Astrocyte (in vitro differentiated cells and primary cell): ENCODE results near the gene PLAGL2. TPM values are rescaled to one million over a fixed set of nuclear protein-coding genes. Genes with fewer than 3 reads are reported as not detected.

Experiments used
- DNase-seq: peaks from one replicate; pipeline ENCODE4 v3.0.0-alpha.2; 2010; ENCODE audit warnings: low read depth
- FAIRE-seq: peaks from 2 replicates; lab custom pipeline; 2011; peaks lifted over from hg19 to GRCh38; lab: Jason Lieb, UNC
- H2AFZ ChIP-seq: 2 replicates; pipeline ENCODE4 v1.6.0; 2012; ENCODE audit warnings: low read depth, low read length, inconsistent platforms
- H3K27ac ChIP-seq: 2 replicates; pipeline ENCODE4 v1.5.1; 2011; ENCODE audit warnings: low read depth, low read length, inconsistent platforms
- H3K27me3 ChIP-seq: 2 replicates; pipeline ENCODE4 v1.6.0; 2011; ENCODE audit warnings: low read length, inconsistent platforms; ENCODE audit not compliant: insufficient read depth
- H3K36me3 ChIP-seq: 2 replicates; pipeline ENCODE4 v1.5.1; 2011; ENCODE audit warnings: low read length, inconsistent platforms; ENCODE audit not compliant: insufficient read depth
- H3K4me1 ChIP-seq: 2 replicates; pipeline ENCODE4 v1.5.1; 2011; ENCODE audit warnings: low read length, inconsistent platforms; ENCODE audit not compliant: insufficient read depth
- H3K4me2 ChIP-seq: 2 replicates; pipeline ENCODE4 v1.6.0; 2012; ENCODE audit warnings: low read length, inconsistent platforms
- H3K4me3 ChIP-seq: 2 replicates; pipeline ENCODE4 v1.5.1; 2011; ENCODE audit warnings: low read depth, mild to moderate bottlenecking, low read length, inconsistent platforms; ENCODE audit not compliant: insufficient read depth
- H3K79me2 ChIP-seq: 2 replicates; pipeline ENCODE4 v1.6.0; 2012; ENCODE audit warnings: mild to moderate bottlenecking, low read length, inconsistent platforms; ENCODE audit not compliant: insufficient read depth
- H3K9ac ChIP-seq: 2 replicates; pipeline ENCODE4 v1.6.0; 2012; ENCODE audit warnings: mild to moderate bottlenecking, low read length, inconsistent platforms
- H3K9me3 ChIP-seq: 2 replicates; pipeline ENCODE4 v1.5.1; 2012; ENCODE audit warnings: low read depth, mild to moderate bottlenecking, low read length, inconsistent platforms; ENCODE audit not compliant: insufficient read depth
- H4K20me1 ChIP-seq: 2 replicates; pipeline ENCODE4 v1.6.0; 2012; ENCODE audit warnings: low read length, inconsistent platforms; ENCODE audit not compliant: insufficient read depth
- H3K27ac Mint-ChIP-seq: one replicate; pipeline ENCODE4 v1.8.0; 2021; ENCODE audit warnings: mild to moderate bottlenecking, mixed read lengths; ENCODE audit not compliant: unreplicated experiment
- H3K27me3 Mint-ChIP-seq: one replicate; pipeline ENCODE4 v1.8.0; 2021; ENCODE audit warnings: low read depth, mixed read lengths; ENCODE audit not compliant: unreplicated experiment
- H3K36me3 Mint-ChIP-seq: one replicate; pipeline ENCODE4 v1.8.0; 2021; ENCODE audit warnings: low read depth, mixed read lengths; ENCODE audit not compliant: unreplicated experiment
- H3K4me1 Mint-ChIP-seq: one replicate; pipeline ENCODE4 v1.8.0; 2021; ENCODE audit warnings: low read depth, mixed read lengths; ENCODE audit not compliant: unreplicated experiment
- H3K4me3 Mint-ChIP-seq: one replicate; pipeline ENCODE4 v1.8.0; 2021; ENCODE audit warnings: mild to moderate bottlenecking, moderate library complexity, mixed read lengths; ENCODE audit not compliant: unreplicated experiment
- H3K9me3 Mint-ChIP-seq: one replicate; pipeline ENCODE4 v1.8.0; 2021; ENCODE audit warnings: mild to moderate bottlenecking, mixed read lengths; ENCODE audit not compliant: unreplicated experiment
- EZH2 ChIP-seq: IDR thresholded peaks from 2 replicates; pipeline ENCODE4 v1.6.1; 2012; ENCODE audit warnings: mild to moderate bottlenecking, low read length, inconsistent platforms; ENCODE audit not compliant: insufficient read depth
- total RNA-seq: library from RNA; stranded (reverse); gene quantifications from 2 replicates; pipeline ENCODE4 v1.2.1, GENCODE V29; 2021
- TF ChIP-seq, protein P1 (sequence below): IDR thresholded peaks from 2 replicates; pipeline ENCODE4 v1.5.1; 2011; ENCODE audit warnings: low read depth, mild to moderate bottlenecking, inconsistent platforms, low read length, moderate library complexity; ENCODE audit not compliant: insufficient read depth

PLAGL2 gene
- total RNA-seq, 1 donor from 2014 or later, result 15.3 TPM

DNA sequence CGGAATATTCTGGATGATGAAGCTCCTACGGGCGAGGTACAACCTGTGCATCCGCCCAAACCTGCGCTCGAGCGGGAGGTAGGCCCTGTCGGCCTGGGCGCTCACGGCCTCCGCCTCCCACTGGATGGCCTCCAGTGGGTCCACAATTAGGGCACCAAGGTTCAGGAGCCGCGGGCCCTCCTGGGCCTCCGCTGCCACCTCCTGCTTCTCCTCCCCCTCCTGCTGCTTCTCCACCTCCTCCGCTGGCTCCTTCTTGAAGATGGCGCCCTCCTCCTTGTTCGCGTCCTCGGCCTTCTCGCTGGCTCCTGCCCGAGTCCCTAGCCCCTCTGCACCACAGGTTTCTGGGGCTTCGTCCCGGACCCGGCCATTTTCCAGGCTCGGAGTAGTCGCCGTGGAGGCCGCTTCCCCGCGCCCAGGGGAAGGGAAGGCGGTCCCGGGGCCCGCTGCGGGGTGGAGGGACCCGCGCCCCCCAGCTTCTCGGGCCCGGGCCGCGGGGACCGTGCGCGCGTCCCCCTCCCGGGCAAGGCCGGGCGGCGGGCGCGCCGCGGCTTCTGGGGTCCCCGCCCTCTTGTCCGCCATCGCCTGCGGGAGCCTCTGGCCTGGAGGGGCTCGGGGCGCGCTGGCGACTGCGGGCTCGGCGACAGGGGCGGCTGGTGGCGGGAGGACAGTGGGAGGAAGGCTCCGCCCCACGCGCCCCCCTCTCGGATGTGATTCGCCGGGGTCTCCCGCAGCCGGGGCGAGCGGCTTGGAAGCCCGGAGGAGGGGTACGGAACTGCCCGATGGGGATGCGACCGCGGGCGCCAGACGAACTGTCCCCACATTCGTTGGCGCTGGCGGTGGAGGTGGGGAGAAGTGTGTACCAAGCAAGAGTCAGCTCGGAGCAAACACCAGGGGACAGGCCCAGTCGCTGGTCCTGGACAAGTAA is 17.6 kb downstream of the PLAGL2 start:
- Histone ChIP-seq H2AFZ (peak overlapping the region; percentile 95), H3K4me1 (peaks cover 12% of the 10 kb centered on the region), H3K9ac (peak overlapping the region; percentile 86), H4K20me1 (no peaks in the 10 kb centered on the region), H3K9me3 (no peaks in the 10 kb centered on the region), H3K27ac (no peak overlapping the region), H3K27me3 (no peaks in the 10 kb centered on the region), H3K36me3 (peaks cover 2% of the 10 kb centered on the region), H3K4me3 (peak overlapping the region; percentile 69), H3K4me2 (peak overlapping the region; percentile 95), H3K79me2 (peaks cover 9% of the 10 kb centered on the region)
- Mint-ChIP-seq H3K36me3 (peaks cover 3% of the 10 kb centered on the region), H3K4me1 (peaks cover 10% of the 10 kb centered on the region), H3K9me3 (no peaks in the 10 kb centered on the region), H3K4me3 (peak overlapping the region; percentile 77), H3K27ac (peak overlapping the region; percentile 75), H3K27me3 (no peaks in the 10 kb centered on the region)
- FAIRE-seq (no peak), DNase-seq (peak; percentile 18)
- TF ChIP-seq, protein P1, sequence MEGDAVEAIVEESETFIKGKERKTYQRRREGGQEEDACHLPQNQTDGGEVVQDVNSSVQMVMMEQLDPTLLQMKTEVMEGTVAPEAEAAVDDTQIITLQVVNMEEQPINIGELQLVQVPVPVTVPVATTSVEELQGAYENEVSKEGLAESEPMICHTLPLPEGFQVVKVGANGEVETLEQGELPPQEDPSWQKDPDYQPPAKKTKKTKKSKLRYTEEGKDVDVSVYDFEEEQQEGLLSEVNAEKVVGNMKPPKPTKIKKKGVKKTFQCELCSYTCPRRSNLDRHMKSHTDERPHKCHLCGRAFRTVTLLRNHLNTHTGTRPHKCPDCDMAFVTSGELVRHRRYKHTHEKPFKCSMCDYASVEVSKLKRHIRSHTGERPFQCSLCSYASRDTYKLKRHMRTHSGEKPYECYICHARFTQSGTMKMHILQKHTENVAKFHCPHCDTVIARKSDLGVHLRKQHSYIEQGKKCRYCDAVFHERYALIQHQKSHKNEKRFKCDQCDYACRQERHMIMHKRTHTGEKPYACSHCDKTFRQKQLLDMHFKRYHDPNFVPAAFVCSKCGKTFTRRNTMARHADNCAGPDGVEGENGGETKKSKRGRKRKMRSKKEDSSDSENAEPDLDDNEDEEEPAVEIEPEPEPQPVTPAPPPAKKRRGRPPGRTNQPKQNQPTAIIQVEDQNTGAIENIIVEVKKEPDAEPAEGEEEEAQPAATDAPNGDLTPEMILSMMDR, result no peak
- no peak for TF ChIP-seq EZH2

DNA sequence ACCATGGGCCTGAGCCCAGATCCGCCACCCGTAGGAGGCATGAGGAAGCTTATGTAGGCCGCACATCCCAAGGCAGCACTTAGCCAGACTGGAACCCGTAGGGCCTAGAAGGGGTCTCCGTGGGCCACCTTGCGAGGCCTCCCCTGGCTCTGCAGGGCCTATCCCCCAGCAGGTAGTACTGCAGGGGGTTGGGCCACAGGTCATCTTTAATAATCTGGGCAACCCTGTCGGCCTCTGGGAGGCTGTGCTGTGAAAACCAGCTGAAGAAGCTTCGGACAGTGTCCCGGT is 18.5 kb downstream of the PLAGL2 start:
- H3K4me2 ChIP-seq, result peak overlapping the region; percentile 95
- no peaks in the 10 kb centered on the region for H3K27me3 ChIP-seq
- peak overlapping the region; percentile 69 for H3K4me3 ChIP-seq
- peak overlapping the region; percentile 95 for H2AFZ ChIP-seq
- H3K4me3 Mint-ChIP-seq, result no peak overlapping the region
- peaks cover 9% of the 10 kb centered on the region for H3K79me2 ChIP-seq
- H3K36me3 ChIP-seq, result peaks cover 2% of the 10 kb centered on the region
- peaks cover 12% of the 10 kb centered on the region for H3K4me1 ChIP-seq
- H3K27ac Mint-ChIP-seq, result no peak overlapping the region
- H3K4me1 Mint-ChIP-seq, result peaks cover 10% of the 10 kb centered on the region
- peaks cover 3% of the 10 kb centered on the region for H3K36me3 Mint-ChIP-seq
- no peaks in the 10 kb centered on the region for H3K9me3 ChIP-seq
- FAIRE-seq (no peak), DNase-seq (no peak)
- no peaks in the 10 kb centered on the region for H3K27me3 Mint-ChIP-seq
- no peak overlapping the region for H3K27ac ChIP-seq
- TF ChIP-seq, protein P1, result no peak
- TF ChIP-seq EZH2, result no peak
- H3K9ac ChIP-seq, result peak overlapping the region; percentile 86
- H3K9me3 Mint-ChIP-seq, result no peaks in the 10 kb centered on the region
- H4K20me1 ChIP-seq, result no peaks in the 10 kb centered on the region
